Hepatocyte (in vitro differentiated cells): ENCODE data around the gene TACC2.

Source experiments
- CTCF ChIP-seq: fragments of 200-600 bp; sonication (generic); IDR thresholded peaks from 2 replicates; pipeline ENCODE4 v1.5.1; 2016; ENCODE audit warnings: antibody characterized with exemption, mild to moderate bottlenecking; ENCODE audit not compliant: poor library complexity
- EZH2 ChIP-seq: fragments of 200-600 bp; sonication (generic); IDR thresholded peaks from 2 replicates; pipeline ENCODE4 v1.6.1; 2016; ENCODE audit warnings: antibody characterized with exemption, mild to moderate bottlenecking, borderline replicate concordance
- EZH2phosphoT487 ChIP-seq: fragments of 200-600 bp; sonication (generic); IDR thresholded peaks from one replicate; pipeline ENCODE4 v1.6.1; 2018; ENCODE audit warnings: antibody characterized with exemption, mild to moderate bottlenecking, low read depth, moderate library complexity; ENCODE audit not compliant: unreplicated experiment, severe bottlenecking

- TF ChIP-seq CTCF (no peak), EZH2 (no peak), EZH2phosphoT487 (no peak)
These were observed 21.6 kb downstream of the TACC2 start for GRCh38 chr10:122010405-122011050.
